DOHH2 (cell line): Measurements from ENCODE around the gene PDGFC.

Source experiments
- H3F3A ChIP-seq: fragments of 200-600 bp; sonication (generic), shearing (Covaris generic); 2 replicates; pipeline ENCODE4 v1.6.0; 2016; ENCODE audit warnings: antibody characterized with exemption, mild to moderate bottlenecking; ENCODE audit not compliant: control insufficient read depth, insufficient read depth
- H3K27ac ChIP-seq: fragments of 200-600 bp; sonication (generic); 2 replicates; pipeline ENCODE4 v1.5.1; 2014; ENCODE audit warnings: low read depth, mild to moderate bottlenecking, low read length, moderate library complexity
- H3K27me3 ChIP-seq: fragments of 200-600 bp; sonication (generic); 2 replicates; pipeline ENCODE4 v1.6.1; 2014; ENCODE audit warnings: mild to moderate bottlenecking, low read length, mixed read lengths; ENCODE audit not compliant: control insufficient read depth
- H3K36me3 ChIP-seq: fragments of 200-600 bp; sonication (generic); 2 replicates; pipeline ENCODE4 v1.6.1; 2014; ENCODE audit warnings: mild to moderate bottlenecking, low read length, moderate library complexity, mixed read lengths; ENCODE audit not compliant: control insufficient read depth
- H3K4me1 ChIP-seq: fragments of 200-600 bp; sonication (generic); 2 replicates; pipeline ENCODE4 v1.6.1; 2014; ENCODE audit warnings: mild to moderate bottlenecking, low read length, mixed read lengths; ENCODE audit not compliant: control insufficient read depth
- H3K4me2 ChIP-seq: fragments of 200-600 bp; sonication (generic); 2 replicates; pipeline ENCODE4 v1.6.0; 2014; ENCODE audit warnings: mild to moderate bottlenecking, low read length, moderate library complexity
- H3K4me3 ChIP-seq: fragments of 200-600 bp; sonication (generic); 2 replicates; pipeline ENCODE4 v1.5.1; 2014; ENCODE audit warnings: mild to moderate bottlenecking, low read length, mixed read lengths
- H3K79me2 ChIP-seq: fragments of 200-600 bp; sonication (generic); 2 replicates; pipeline ENCODE4 v1.6.1; 2014; ENCODE audit warnings: mild to moderate bottlenecking, low read length, mixed read lengths; ENCODE audit not compliant: control insufficient read depth
- H3K9me2 ChIP-seq: fragments of 200-600 bp; sonication (generic); replicated peaks from 2 replicates; pipeline ENCODE4 v1.6.1; 2014; ENCODE audit warnings: mild to moderate bottlenecking, low read length, mixed read lengths; ENCODE audit not compliant: control insufficient read depth
- H3K9me3 ChIP-seq: fragments of 200-600 bp; sonication (generic); 2 replicates; pipeline ENCODE4 v1.6.1; 2014; ENCODE audit warnings: antibody characterized with exemption, low read length, mixed read lengths; ENCODE audit not compliant: control insufficient read depth, insufficient read depth
- H4K20me1 ChIP-seq: fragments of 200-600 bp; sonication (generic); 2 replicates; pipeline ENCODE4 v1.6.0; 2014; ENCODE audit warnings: low read depth, mild to moderate bottlenecking, antibody characterized with exemption, low read length, moderate library complexity; ENCODE audit not compliant: control insufficient read depth, insufficient read depth
- EZH2phosphoT487 ChIP-seq: fragments of 200-600 bp; sonication (generic); IDR thresholded peaks from 2 replicates; pipeline ENCODE4 v1.6.1; 2017; ENCODE audit warnings: borderline replicate concordance, mild to moderate bottlenecking, antibody characterized with exemption, low read length, moderate library complexity, mixed read lengths
- TF ChIP-seq, protein P1 (sequence below): fragments of 200-600 bp; sonication (generic); IDR thresholded peaks from one replicate; pipeline ENCODE4 v1.5.1; 2014; ENCODE audit warnings: antibody characterized with exemption, mild to moderate bottlenecking, low read depth, low read length; ENCODE audit not compliant: poor library complexity, severe bottlenecking

PDGFC gene

GRCh38 chr4:156915221-156915620 is 56.4 kb downstream of the PDGFC start:
- no peak overlapping the region for H3K4me2 ChIP-seq
- no peaks in the 10 kb centered on the region for H3K9me3 ChIP-seq
- H3F3A ChIP-seq, result no peaks in the 10 kb centered on the region
- no peaks in the 10 kb centered on the region for H4K20me1 ChIP-seq
- TF ChIP-seq, protein P1, sequence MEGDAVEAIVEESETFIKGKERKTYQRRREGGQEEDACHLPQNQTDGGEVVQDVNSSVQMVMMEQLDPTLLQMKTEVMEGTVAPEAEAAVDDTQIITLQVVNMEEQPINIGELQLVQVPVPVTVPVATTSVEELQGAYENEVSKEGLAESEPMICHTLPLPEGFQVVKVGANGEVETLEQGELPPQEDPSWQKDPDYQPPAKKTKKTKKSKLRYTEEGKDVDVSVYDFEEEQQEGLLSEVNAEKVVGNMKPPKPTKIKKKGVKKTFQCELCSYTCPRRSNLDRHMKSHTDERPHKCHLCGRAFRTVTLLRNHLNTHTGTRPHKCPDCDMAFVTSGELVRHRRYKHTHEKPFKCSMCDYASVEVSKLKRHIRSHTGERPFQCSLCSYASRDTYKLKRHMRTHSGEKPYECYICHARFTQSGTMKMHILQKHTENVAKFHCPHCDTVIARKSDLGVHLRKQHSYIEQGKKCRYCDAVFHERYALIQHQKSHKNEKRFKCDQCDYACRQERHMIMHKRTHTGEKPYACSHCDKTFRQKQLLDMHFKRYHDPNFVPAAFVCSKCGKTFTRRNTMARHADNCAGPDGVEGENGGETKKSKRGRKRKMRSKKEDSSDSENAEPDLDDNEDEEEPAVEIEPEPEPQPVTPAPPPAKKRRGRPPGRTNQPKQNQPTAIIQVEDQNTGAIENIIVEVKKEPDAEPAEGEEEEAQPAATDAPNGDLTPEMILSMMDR, result no peak
- TF ChIP-seq EZH2phosphoT487, result no peak
- H3K4me1 ChIP-seq, result no peaks in the 10 kb centered on the region
- H3K4me3 ChIP-seq, result no peak overlapping the region
- no peaks in the 10 kb centered on the region for H3K27me3 ChIP-seq
- no peak overlapping the region for H3K27ac ChIP-seq
- H3K36me3 ChIP-seq, result no peaks in the 10 kb centered on the region
- H3K9me2 ChIP-seq, result no peaks in the 10 kb centered on the region
- no peaks in the 10 kb centered on the region for H3K79me2 ChIP-seq

- H3K27me3 ChIP-seq, result no peaks in the 10 kb centered on the region
- no peak overlapping the region for H3K27ac ChIP-seq
- H3K36me3 ChIP-seq, result no peaks in the 10 kb centered on the region
- H4K20me1 ChIP-seq, result no peaks in the 10 kb centered on the region
- no peaks in the 10 kb centered on the region for H3K4me1 ChIP-seq
- no peak overlapping the region for H3K4me3 ChIP-seq
- no peak for TF ChIP-seq EZH2phosphoT487
- TF ChIP-seq, protein P1, result no peak
- H3K9me2 ChIP-seq, result no peaks in the 10 kb centered on the region
- no peaks in the 10 kb centered on the region for H3K9me3 ChIP-seq
- no peaks in the 10 kb centered on the region for H3K79me2 ChIP-seq
- no peak overlapping the region for H3K4me2 ChIP-seq
- H3F3A ChIP-seq, result no peaks in the 10 kb centered on the region
These were observed 58.4 kb downstream of the PDGFC start for GRCh38 chr4:156913234-156913633.

- no peak overlapping the region for H3K4me3 ChIP-seq
- H3K9me2 ChIP-seq, result no peaks in the 10 kb centered on the region
- H3K27ac ChIP-seq, result no peak overlapping the region
- H4K20me1 ChIP-seq, result no peaks in the 10 kb centered on the region
- H3K27me3 ChIP-seq, result no peaks in the 10 kb centered on the region
- H3K4me2 ChIP-seq, result no peak overlapping the region
- no peaks in the 10 kb centered on the region for H3F3A ChIP-seq
- TF ChIP-seq EZH2phosphoT487, result no peak
- TF ChIP-seq, protein P1, result no peak
- H3K79me2 ChIP-seq, result no peaks in the 10 kb centered on the region
- no peaks in the 10 kb centered on the region for H3K9me3 ChIP-seq
- H3K36me3 ChIP-seq, result no peaks in the 10 kb centered on the region
- no peaks in the 10 kb centered on the region for H3K4me1 ChIP-seq
These were observed 62.6 kb downstream of the PDGFC start for GRCh38 chr4:156909010-156909409.

DNA sequence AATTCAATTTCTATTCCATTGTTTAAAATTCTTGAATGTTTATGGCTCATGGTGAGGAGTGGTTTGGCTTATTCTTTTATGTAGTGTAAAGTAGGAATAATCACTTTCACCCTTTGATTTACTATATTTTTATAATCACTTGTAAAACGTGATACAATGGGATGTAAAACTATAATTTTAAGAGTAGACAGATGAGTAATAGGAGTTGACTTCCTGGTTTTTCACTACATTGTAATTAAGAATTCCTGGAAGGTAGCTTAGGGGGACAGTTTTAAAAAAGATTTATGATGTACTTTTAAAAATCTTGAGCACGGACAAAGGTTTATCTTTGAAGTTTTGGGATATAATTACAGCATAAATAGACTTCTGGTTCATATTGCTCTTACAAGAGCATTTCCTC is 65.3 kb downstream of the PDGFC start:
- Histone ChIP-seq H3K9me2 (no peaks in the 10 kb centered on the region), H3K27me3 (no peaks in the 10 kb centered on the region), H3K27ac (no peak overlapping the region), H3K4me3 (no peak overlapping the region), H3K36me3 (no peaks in the 10 kb centered on the region), H3K4me2 (no peak overlapping the region), H3K9me3 (no peaks in the 10 kb centered on the region), H3K4me1 (no peaks in the 10 kb centered on the region), H3K79me2 (no peaks in the 10 kb centered on the region), H3F3A (no peaks in the 10 kb centered on the region), H4K20me1 (no peaks in the 10 kb centered on the region)
- TF ChIP-seq, protein P1, result no peak
- TF ChIP-seq EZH2phosphoT487, result no peak
